ENCODE results near the gene DLGAP3. TPM values are rescaled to one million over a fixed set of nuclear protein-coding genes. Genes with fewer than 3 reads are reported as not detected.

DLGAP3 gene
- total and polyA plus RNA-seq, 5 experiments from 2014 or later: 0.06 to 0.81 (median 0.27) TPM

GRCh38 chr1:34896612-34897011 lies 32.8 kb downstream of the DLGAP3 start:
- H3K36me3 Mint-ChIP-seq: peaks cover 0 to 11% (median 4%) of the 10 kb centered on the region in 3 donors
- no peak overlapping the region for H3K4me3 Mint-ChIP-seq
- ATAC-seq (no peak), DNase-seq (no peak)
- H3K4me1 Mint-ChIP-seq: peaks cover 0 to 6% (median 4%) of the 10 kb centered on the region in 4 donors
- POLR2A ChIA-PET: interaction anchor here (0.8 kb wide), 1 partner anchor 757 kb away, joined by 4 read pairs; no protein-coding TSS in a partner anchor
- H3K9me3 Mint-ChIP-seq: peaks cover 0 to 18% (median 14%) of the 10 kb centered on the region in 9 donors
- peaks cover 7 to 15% (median 13%) of the 10 kb centered on the region in 5 donors for H3K27me3 Mint-ChIP-seq
- no peak overlapping the region for H3K27ac Mint-ChIP-seq

DNA sequence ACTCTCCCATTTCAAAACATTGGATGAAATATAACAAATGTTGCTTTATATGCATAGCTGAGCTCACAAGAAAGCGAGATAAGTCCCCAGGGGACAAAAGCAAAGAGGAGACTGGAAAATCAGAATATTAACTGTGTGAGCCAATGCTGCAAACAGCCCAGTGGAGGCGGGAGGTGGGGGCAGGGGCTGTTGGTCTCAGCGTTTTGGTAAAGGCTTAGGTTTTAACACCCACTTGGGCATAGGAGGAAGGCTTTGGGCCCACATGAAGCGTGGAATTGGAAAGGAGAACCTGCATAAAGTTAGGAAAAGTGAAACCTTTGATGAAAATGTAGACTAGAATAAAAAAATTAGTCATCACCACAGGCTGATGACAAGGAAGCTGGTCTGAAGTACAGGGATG lies 39.7 kb downstream of the DLGAP3 start:
- peaks cover 11 to 39% (median 27%) of the 10 kb centered on the region in 5 donors for H3K27me3 Mint-ChIP-seq

GRCh38 chr1:34887593-34887992 lies 41.9 kb downstream of the DLGAP3 start:
- Mint-ChIP-seq H3K4me3 (peak overlapping the region in 1 of 10 donors; percentile 2), H3K27ac (no peak overlapping the region), H3K9me3 (peaks cover 0 to 19% (median 15%) of the 10 kb centered on the region in 9 donors), H3K4me1 (peaks cover 4 to 8% (median 5%) of the 10 kb centered on the region in 4 donors), H3K27me3 (peaks cover 22 to 55% (median 44%) of the 10 kb centered on the region in 5 donors), H3K36me3 (peaks cover 2 to 13% (median 4%) of the 10 kb centered on the region in 3 donors)
- POLR2A ChIA-PET: no interaction called here
- ATAC-seq (no peak), DNase-seq (no peak)

More for the DNA sequence above, 39.7 kb downstream of the DLGAP3 start:
- H3K36me3 Mint-ChIP-seq: peaks cover 0 to 14% (median 4%) of the 10 kb centered on the region in 3 donors
- ATAC-seq (no peak), DNase-seq (no peak)
- H3K4me1 Mint-ChIP-seq: peaks cover 4 to 7% (median 4%) of the 10 kb centered on the region in 4 donors
- no peak overlapping the region for H3K27ac Mint-ChIP-seq
- POLR2A ChIA-PET: no interaction called here
- no peak overlapping the region for H3K4me3 Mint-ChIP-seq
- peaks cover 0 to 26% (median 17%) of the 10 kb centered on the region in 9 donors for H3K9me3 Mint-ChIP-seq

DNA sequence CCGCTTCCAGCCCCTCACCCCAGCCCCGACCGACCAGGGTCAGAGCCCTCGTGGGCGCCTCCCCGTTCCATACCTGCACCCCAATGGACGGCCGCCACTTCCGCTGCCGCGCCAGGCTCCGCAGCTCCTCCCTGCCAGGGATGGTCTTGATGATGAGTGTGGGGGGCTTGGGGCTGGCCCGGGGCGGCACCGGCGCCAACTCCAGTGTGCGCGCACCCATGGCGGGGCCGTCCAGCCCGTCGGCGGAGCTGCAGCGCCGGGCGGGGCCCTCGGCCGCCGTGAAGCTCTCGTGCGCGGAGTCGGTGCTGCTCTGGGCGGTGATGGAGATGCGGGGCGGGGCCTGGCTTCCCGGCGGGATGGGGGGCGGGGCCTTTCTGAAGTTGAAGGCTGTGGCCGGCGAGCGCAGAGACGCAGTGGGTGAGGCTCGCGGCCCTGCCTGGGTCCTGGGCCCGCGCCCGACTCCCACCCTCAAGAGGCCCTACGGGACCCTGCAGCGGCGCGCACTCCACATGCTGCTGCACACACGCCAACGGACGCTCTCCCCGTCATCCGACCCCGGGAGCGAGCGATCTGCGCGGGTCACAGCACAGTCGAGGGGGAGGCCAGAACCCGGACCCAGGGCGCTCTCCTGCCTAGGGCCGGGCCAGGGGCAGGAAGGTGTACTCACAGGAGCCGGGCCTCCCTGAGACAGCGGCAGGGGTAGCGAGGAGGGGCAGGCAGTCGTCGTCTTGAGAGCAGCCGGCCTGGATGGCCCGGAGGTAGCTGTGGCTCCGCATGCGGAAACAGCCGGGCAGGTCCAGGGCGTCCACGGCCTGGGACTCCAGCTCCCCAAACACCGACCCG lies 43.8 kb downstream of the DLGAP3 start:
- POLR2A ChIA-PET: interaction anchor here (1.0 to 1.1 kb wide), 2 partner anchors 19 to 99 kb away, joined by 3 read pairs; no protein-coding TSS in a partner anchor
- ATAC-seq (peak; percentile 75 to 86), DNase-seq (peak in 2 of 10 donors; percentile 27 to 43)
- Mint-ChIP-seq H3K4me3 (peak overlapping the region; percentile 55 to 85 (median 71)), H3K4me1 (peaks cover 4 to 8% (median 5%) of the 10 kb centered on the region in 4 donors), H3K36me3 (peaks cover 0 to 2% (median 0%) of the 10 kb centered on the region in 3 donors), H3K9me3 (peaks cover 0 to 2% (median 0%) of the 10 kb centered on the region in 9 donors), H3K27ac (no peak overlapping the region), H3K27me3 (peaks cover 23 to 61% (median 46%) of the 10 kb centered on the region in 5 donors)

DNA sequence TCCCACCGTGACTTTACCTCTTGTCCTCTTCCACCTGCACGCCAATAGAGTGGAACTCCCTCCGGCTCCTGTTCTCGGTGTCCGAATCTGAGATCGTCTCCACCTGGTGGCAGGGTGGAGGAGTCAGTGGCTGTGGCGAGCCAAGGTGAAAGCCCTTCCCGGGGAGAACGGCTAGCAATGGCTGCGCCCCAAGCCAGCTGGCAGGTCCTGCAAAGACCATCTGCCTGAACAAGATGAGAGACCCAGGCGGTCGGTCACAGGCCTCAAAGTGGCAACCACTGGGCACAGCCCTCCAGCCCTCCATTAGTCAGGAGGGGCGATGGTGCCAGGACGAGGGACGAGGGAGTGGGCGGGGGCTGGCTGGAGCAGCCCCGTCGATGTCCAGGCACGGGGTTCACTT lies 44.5 kb downstream of the DLGAP3 start:
- DNase-seq: no peak
- H3K36me3 Mint-ChIP-seq: peaks cover 0 to 2% (median 0%) of the 10 kb centered on the region in 3 donors
- H3K4me1 Mint-ChIP-seq: peaks cover 4 to 8% (median 5%) of the 10 kb centered on the region in 4 donors
- no peak for ATAC-seq
- peak overlapping the region; percentile 63 to 85 (median 74) for H3K4me3 Mint-ChIP-seq
- H3K27ac Mint-ChIP-seq: peak overlapping the region in 1 of 10 donors; percentile 21
- POLR2A ChIA-PET: interaction anchor here (1.0 kb wide), 1 partner anchor 19 kb away, joined by 3 read pairs; no protein-coding TSS in a partner anchor
- peaks cover 23 to 60% (median 46%) of the 10 kb centered on the region in 5 donors for H3K27me3 Mint-ChIP-seq
- peaks cover 0 to 2% (median 0%) of the 10 kb centered on the region in 9 donors for H3K9me3 Mint-ChIP-seq

- Mint-ChIP-seq H3K36me3 (peaks cover 0 to 2% (median 0%) of the 10 kb centered on the region in 3 donors), H3K27ac (no peak overlapping the region), H3K4me1 (peaks cover 4 to 8% (median 5%) of the 10 kb centered on the region in 4 donors), H3K4me3 (peak overlapping the region; percentile 63 to 85 (median 74)), H3K9me3 (peaks cover 0 to 2% (median 0%) of the 10 kb centered on the region in 9 donors), H3K27me3 (peaks cover 23 to 56% (median 45%) of the 10 kb centered on the region in 5 donors)
- ATAC-seq (no peak), DNase-seq (no peak)
- POLR2A ChIA-PET: no interaction called here
These were observed 44.9 kb downstream of the DLGAP3 start for GRCh38 chr1:34884536-34884935.

- Mint-ChIP-seq H3K27me3 (peaks cover 18 to 49% (median 35%) of the 10 kb centered on the region in 5 donors), H3K4me3 (no peak overlapping the region), H3K36me3 (no peaks in the 10 kb centered on the region), H3K4me1 (no peaks in the 10 kb centered on the region), H3K27ac (no peak overlapping the region), H3K9me3 (peaks cover 0 to 2% (median 0%) of the 10 kb centered on the region in 9 donors)
- POLR2A ChIA-PET: no interaction called here
- no peak for DNase-seq
- ATAC-seq: no peak
These were observed 50.2 kb downstream of the DLGAP3 start for GRCh38 chr1:34879230-34879629.

DNA sequence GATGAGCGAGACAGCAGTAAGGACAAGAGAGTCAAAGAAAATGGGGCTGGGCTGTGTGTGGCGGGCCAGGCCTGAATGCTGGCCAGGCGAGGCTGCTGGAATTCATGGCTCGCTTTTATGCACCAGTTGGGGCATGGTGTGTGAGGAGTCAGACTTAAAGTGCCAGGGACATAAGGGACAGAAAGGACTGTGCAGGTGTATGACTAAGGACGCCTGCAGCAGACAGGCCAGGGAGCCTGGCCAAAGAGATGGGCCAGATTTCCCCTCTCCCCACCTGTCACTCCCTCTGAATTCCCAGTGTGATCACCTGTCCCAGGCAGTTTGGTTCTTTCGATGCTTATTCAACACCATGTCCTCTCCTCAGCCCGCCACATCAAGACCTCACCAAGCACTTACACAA lies 53.0 kb downstream of the DLGAP3 start:
- H3K27ac Mint-ChIP-seq: no peak overlapping the region
- ATAC-seq (no peak), DNase-seq (no peak)
- POLR2A ChIA-PET: no interaction called here
- peaks cover 15 to 52% (median 38%) of the 10 kb centered on the region in 5 donors for H3K27me3 Mint-ChIP-seq
- no peak overlapping the region for H3K4me3 Mint-ChIP-seq
- peaks cover 0 to 2% (median 0%) of the 10 kb centered on the region in 9 donors for H3K9me3 Mint-ChIP-seq
- H3K36me3 Mint-ChIP-seq: no peaks in the 10 kb centered on the region
- peaks cover 8 to 10% (median 9%) of the 10 kb centered on the region in 4 donors for H3K4me1 Mint-ChIP-seq

- POLR2A ChIA-PET: interaction anchor here (1.1 kb wide), 1 partner anchor 9 kb away, joined by 3 read pairs; no protein-coding TSS in a partner anchor
- H3K27me3 Mint-ChIP-seq: peaks cover 15 to 52% (median 31%) of the 10 kb centered on the region in 5 donors
- H3K27ac Mint-ChIP-seq: no peak overlapping the region
These were observed 55.0 kb downstream of the DLGAP3 start for GRCh38 chr1:34874296-34874952.

DNA sequence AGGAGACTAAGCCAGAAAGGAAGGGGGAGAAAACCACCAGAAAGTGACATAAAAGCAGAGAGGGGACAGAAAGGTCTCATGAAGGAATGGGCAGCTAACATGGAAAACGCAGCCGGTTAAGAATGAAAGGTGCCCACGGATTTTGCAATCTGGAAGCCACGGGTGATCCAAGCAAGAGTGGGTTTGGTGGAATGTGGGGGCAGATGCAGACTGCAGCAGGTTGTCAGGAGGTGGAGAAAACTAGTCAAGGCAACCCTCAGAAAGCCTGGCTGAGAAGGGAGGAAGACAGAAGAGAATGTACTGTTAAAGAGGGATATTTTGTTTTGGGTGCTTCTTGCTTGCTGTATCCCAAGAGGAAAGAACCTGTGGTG lies 57.3 kb downstream of the DLGAP3 start:
- DNase-seq (no peak), ATAC-seq (no peak)
- H3K27me3 Mint-ChIP-seq: peaks cover 11 to 44% (median 25%) of the 10 kb centered on the region in 5 donors
- peaks cover 16 to 34% (median 22%) of the 10 kb centered on the region in 4 donors for H3K4me1 Mint-ChIP-seq
- POLR2A ChIA-PET: interaction anchor here (3.0 kb wide), 1 partner anchor 12 kb away, joined by 14 read pairs; the partner anchor contains the start of gene SMIM12
- H3K36me3 Mint-ChIP-seq: no peaks in the 10 kb centered on the region
- H3K27ac Mint-ChIP-seq: peak overlapping the region in 2 of 10 donors; percentile 37 to 42
- no peaks in the 10 kb centered on the region for H3K9me3 Mint-ChIP-seq
- H3K4me3 Mint-ChIP-seq: no peak overlapping the region

More at GRCh38 chr1:34874296-34874952, 55.0 kb downstream of the DLGAP3 start:
- H3K36me3 Mint-ChIP-seq: no peaks in the 10 kb centered on the region
- DNase-seq (no peak), ATAC-seq (no peak)
- peaks cover 13 to 23% (median 15%) of the 10 kb centered on the region in 4 donors for H3K4me1 Mint-ChIP-seq
- H3K4me3 Mint-ChIP-seq: no peak overlapping the region
- no peaks in the 10 kb centered on the region for H3K9me3 Mint-ChIP-seq

- Mint-ChIP-seq H3K27me3 (peaks cover 6 to 38% (median 19%) of the 10 kb centered on the region in 5 donors), H3K4me1 (peaks cover 16 to 37% (median 23%) of the 10 kb centered on the region in 4 donors), H3K36me3 (no peaks in the 10 kb centered on the region), H3K4me3 (peak overlapping the region; percentile 26 to 91 (median 72)), H3K27ac (peak overlapping the region; percentile 43 to 92 (median 82)), H3K9me3 (no peaks in the 10 kb centered on the region)
- ATAC-seq (peak; percentile 57 to 79), DNase-seq (peak in 2 of 10 donors; percentile 45 to 59)
- POLR2A ChIA-PET: interaction anchor here (0.6 to 3.0 kb wide), 2 partner anchors 11 to 431 kb away, joined by 4 to 14 read pairs; partner anchors contain the start of gene SMIM12
These were observed 57.9 kb downstream of the DLGAP3 start for GRCh38 chr1:34871443-34872132.
